ENCODE measurements around the gene PTGIS. TPM values are rescaled to one million over a fixed set of nuclear protein-coding genes. Genes with fewer than 3 reads are reported as not detected.

Gene PTGIS
- polyA plus RNA-seq, 4 donors = 30.8 to 42.9 (median 33.3) TPM

DNA sequence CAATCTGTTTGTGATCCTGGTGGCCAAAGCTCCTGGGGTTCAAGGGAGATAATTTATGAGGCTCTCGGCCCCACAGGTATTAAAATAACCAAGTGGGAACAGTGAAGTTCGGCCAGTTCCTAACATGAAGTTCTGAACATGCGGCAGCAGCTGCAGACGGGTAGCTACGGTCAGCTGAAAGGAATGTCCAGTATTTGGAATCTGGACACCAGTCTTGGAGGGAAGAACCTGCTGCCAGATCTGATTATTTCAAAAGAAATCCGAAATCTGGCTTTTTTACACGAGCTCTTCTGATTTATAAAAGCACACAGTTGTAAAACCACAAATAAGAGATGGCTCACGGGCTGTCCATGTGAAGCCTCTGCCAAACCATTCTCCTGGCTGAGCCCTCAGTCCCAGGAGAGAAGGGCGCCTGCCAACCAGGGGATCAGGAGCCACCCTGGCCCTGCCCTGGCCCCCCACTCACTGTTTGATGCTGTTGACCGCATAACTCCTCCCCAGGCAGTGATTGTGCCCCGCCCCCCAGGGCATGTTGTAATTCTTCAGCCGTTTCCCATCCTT, 57.3 kb downstream of the PTGIS start:
- DNase-seq (ENCODE audit: low read depth in 4 of 4, low spot score in 2 of 4) = no peak

DNA sequence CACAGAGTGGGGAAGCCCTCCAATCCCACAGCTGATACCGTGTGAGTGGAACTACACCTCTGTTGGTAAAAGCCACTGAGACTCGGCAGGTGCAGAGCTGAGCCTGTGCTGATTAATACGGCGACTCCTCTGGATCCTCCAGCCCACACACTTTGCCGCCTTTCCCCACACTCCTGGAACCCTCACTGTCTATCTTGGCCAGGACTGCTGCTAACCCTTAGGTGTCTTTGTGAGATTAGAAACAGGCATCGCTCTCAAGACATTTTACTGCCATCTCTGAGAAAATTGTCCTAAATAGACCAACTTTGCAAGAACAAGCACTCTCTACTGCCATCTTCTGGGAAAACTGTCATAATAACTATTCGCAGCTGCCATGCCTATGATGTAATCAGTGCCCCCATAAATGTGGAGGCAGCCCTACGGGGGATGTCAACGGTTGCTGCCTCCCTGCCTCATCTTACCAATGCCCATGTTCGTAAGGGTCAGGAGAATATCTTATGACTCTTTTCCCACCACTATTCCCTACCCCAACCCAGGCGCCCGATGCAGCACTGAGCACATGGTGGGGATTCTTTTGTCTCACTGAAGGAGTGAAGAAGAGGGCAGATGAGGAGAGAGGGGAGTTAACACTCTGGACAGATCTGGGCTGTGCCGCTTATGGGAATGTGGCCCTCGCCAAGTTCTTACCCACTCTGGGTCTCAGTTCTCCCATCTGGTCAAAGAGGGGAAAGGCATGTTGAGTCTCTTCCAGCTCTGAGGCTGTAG, 59.3 kb downstream of the PTGIS start:
- peak in 2 of 4 donors; percentile 2 to 37 for DNase-seq (ENCODE audit: low read depth in 4 of 4, low spot score in 2 of 4)

DNA sequence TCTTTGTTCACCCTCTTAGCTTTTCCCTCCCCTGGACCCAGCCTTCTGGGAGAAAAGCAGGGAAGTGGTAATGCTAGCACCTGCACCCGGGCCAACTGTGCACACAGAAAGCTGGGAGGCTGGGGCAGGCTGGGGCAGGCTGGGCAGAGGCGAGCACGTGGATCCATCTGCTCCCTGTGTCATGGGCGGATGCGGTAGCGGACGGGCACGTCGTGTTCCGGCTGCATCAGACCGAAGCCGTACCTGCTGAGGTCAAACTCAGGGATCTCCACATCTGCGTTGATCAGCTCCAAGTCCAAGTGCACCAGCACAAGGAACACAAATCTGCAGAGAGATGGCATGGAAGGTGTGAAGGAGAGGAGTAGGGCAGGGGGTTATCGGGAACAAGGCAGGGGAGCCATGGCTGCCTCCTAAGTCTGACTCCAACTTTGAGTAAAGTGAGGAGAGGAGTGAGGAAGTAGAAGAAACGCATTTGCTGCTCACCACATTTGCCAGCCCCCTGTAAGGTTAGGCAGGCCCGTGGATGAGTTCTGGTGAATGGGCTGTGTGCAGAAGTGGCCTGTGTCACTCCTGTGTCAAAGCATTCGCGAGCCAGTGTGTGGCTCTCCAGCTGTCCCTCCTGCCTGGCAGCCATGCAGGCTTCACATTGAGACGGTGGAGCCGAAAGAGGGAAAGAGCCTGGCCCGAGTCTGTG, 60.0 kb downstream of the PTGIS start:
- DNase-seq (ENCODE audit: low read depth in 4 of 4, low spot score in 2 of 4) = no peak

DNA sequence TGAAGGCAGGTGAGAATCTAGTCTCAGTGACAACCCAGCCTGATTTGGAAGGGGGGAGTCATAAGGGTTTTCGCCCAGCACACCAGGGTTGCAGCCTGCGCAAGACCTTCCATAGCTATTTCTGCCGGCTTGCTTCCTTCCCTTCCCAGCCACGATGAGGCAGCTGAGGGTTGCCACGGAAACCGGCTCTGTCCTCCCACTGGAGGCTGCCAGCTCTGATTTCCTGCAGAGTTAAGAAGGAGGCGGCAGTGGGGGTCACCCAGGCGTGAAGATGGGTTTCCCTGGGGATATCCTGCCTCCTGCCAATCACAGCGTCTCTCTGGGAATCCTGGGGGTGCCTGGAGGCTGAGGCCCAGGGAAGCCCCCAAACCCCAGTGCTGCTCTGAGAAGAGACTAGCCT, 62.4 kb downstream of the PTGIS start:
- DNase-seq (ENCODE audit: low read depth in 4 of 4, low spot score in 2 of 4) = peak; percentile 53 to 79 (median 61)

DNA sequence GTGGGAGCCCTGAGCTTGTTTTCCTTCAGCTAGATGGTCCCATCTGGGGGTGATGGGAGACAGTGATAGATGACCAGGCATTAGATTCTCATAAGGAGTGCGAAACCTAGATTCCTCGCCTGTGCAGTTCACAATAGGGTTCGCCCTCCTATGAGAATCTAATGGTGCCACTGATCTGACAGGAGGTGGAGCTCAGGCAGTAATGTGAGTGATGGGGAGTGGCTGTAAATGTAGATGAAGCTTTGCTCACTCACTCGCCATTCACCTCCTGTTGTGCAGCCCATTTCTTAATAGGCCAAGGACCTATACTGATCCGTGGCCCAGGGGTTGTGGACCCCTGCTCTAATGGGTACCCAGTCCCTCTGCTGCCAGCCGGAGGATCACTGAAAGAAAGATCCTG, 64.8 kb downstream of the PTGIS start:
- DNase-seq (ENCODE audit: low read depth in 4 of 4, low spot score in 2 of 4) = no peak

DNA sequence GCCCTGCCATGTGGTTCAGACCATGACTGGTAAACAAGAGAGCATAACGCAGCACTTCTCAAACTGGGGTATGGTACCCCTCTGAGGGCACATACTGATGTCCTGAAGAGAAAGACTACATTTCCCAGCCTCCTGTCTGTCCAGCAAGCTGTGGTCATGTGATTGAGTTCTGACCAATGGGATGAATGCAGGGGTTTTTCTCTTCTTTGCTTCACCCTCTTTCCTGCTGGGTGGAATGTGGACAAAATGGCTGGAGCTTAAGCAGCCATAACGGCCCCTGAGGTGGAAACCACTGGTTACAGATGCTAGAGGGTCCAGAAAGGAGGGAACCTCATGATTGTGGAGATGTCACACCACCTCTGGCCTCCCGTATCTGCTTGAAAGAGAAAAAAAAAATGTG, 66.0 kb downstream of the PTGIS start:
- DNase-seq (ENCODE audit: low read depth in 4 of 4, low spot score in 2 of 4) = no peak

DNA sequence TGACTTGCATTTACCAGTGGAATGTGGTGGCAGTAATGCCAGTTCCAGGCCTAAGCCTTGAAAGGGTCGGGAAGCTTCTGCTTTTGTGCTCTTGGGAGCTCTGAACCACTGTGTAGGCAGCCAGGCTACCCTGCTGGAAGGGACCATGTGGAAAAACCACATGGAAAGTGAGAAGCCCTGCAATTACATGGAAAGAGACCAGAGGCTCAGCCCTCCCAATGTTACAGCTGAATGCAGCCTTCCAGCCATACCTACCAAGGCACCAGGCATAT, 70.6 kb downstream of the PTGIS start:
- no peak for DNase-seq (ENCODE audit: low read depth in 4 of 4, low spot score in 2 of 4)

DNA sequence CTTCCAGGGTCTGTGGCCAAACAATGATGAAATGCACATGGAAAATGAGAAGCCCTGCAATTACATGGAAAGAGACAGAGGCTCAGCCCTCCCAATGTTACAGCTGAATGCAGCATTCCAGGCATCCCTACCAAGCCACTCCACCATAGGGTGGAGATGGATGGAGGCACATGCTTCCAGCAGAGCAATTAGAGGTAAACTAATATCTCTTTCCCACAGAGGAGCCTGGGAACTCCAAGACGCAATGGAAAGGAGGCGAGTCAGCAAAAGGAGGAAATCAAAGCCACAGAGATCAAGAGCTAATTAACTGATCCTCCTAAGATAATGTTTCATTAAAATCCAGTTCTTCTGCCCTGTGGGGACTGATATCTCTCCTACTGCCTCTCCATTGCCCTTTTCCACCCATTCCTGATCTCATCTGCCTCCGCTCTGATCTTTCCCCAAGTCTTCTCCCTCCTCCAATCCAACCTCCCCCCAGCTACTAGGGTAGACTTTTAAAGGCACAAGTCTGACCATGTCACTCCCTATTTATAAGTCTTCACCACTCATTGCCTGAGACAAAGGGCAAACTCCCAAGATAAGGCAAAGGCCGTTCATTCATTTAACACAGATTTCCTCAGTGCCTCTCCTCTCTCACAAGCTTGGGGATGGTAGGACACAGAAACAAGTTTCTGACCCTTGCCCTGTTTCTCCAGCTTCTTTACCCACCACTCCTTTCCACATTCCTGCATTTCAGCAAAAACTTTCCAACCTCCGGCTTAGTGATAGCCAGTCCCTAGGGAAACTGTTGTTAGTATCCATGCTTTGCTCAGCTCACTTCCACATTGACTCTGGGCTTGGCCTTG, 71.2 kb downstream of the PTGIS start:
- DNase-seq (ENCODE audit: low read depth in 4 of 4, low spot score in 2 of 4) = no peak

DNA sequence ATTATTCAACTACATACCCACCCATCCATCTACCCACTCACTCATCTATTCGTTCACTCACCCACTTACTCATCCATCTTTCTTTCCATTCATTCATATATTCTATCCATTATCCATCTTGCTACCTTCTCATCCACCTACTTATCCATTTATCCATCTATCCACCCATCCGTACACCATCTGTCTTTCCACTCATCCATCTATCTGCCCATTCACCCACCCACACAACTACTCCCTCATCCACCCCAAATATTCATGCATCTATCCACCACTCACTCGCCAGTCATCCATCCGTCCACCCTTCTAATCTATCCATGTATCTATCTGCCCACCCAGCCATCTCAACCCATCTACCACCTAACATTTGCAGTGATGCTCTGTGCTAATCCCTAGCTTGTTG, 71.9 kb downstream of the PTGIS start:
- no peak for DNase-seq (ENCODE audit: low read depth in 4 of 4, low spot score in 2 of 4)

DNA sequence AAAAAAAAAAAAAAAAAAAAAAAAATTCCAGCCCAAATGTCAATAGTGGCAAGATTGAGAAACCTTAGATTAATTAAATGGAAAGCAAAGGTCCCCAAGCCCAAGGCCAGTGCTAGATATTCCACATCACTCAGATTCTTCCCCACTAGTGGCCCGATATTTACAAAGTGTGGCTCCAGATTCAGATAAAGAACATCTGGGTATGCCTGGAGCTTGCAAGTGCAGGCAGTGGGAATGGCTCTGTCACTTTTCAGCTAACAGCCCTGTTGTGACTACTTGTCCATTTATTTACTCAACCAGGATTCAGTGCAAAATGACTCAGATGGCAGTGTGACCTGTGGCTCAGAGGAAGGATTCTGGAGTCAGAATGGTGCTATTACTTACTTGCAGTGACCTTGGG, 77.2 kb downstream of the PTGIS start:
- DNase-seq (ENCODE audit: low read depth in 4 of 4, low spot score in 2 of 4) = no peak

DNA sequence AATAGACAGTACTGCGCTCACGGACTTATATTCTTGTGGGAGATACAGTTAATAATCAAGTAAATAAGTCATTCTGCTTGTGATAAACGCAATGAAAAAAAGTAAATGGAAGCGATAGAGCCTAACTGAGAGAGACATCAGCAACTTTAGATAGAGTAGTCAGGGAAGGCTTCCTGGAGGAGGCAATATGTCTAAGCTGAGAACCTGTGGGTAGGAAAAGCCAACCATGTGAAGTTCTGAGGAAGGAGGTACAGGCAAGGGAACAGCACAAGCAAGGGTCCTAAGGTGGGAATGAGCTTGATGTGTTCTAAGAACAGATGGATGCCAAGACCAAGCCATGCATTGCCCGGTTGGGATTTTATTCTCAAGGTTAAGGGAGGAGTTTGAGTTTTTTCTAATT, 78.2 kb downstream of the PTGIS start:
- DNase-seq (ENCODE audit: low read depth in 4 of 4, low spot score in 2 of 4) = no peak

DNA sequence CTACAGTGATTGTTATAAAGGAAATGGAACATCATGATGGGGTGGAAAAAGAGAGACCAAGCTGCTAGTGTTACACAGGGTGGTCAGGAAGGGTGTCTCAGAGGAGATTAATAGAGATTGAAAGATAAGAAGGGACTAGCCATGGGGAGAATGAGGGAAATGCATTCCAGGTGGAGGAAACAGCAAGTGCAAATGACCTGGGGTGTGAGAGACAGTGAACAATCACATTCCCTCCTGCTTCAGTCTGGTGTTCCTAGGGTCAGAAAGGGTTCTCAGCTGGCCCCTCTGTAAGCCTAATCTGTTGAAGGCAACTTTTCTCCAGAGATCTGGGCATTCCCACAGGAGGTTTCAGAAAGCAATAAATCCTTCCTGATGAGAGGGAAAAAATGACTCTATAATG, 81.9 kb downstream of the PTGIS start:
- no peak for DNase-seq (ENCODE audit: low read depth in 4 of 4, low spot score in 2 of 4)

DNA sequence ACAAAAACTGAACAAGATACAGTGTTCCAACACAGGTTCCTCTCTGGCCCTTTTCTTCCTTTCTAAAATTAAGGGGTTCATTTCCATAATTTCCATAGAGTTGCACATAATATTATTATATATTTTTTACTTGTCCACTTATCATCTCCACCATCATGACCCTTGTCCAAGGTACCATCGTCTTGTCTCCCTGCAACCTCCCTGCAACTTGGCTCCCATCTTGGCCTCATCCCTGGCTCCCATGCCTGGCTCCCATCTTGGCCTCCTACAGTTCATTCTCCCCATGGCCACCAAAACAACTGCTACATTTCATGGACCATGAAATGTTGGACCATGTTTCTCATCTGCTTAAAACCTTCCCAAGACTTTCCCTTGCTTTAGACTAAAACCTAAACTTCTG, 82.4 kb downstream of the PTGIS start:
- no peak for DNase-seq (ENCODE audit: low read depth in 4 of 4, low spot score in 2 of 4)

DNA sequence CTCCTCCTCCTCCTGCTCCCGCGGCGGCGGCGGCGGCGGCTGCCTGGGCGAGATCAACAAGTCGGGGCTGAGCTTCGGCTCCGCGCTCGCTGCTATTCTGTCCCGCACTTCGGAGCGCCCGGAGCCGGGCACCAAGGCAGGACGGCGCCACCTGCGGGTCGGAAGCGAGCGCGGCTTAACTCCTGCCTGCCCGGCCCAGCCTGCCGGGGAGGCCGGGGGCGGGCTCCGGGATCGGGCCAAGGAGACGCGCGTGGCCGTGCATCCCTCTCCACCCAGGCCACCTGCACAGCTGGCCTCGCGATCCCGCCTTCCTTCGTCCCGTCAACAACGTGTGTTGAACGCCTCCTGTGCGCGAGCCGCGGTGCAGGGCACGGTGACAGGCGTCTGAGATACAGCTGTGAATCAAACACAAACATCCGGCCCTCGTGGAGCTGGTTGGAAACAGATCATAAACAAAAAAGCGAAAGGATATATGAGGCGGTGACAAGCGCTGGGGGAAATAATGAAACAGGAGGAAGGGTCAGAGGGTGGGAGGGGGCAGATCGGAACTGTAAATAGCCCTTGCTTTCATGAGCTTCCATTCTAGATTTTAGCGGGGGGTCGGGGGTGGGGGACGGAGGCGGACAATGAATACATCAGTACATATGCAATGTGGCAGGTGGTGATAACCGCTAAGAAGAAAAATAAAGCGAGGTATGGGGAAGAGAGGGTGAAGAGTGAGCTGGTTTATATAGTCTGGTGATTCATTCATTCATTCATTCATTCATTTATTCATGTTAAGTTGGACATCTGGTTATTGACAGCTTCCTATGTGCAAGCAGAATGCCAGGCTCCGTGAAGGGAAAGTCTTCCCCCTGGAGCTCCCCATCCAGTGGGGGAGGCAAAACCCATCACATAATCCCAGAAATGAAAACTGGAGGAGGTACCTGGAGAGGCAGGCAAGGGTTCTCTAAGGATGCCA, 83.5 kb downstream of the PTGIS start:
- peak; percentile 9 to 60 (median 56) for DNase-seq (ENCODE audit: low read depth in 4 of 4, low spot score in 2 of 4)

DNA sequence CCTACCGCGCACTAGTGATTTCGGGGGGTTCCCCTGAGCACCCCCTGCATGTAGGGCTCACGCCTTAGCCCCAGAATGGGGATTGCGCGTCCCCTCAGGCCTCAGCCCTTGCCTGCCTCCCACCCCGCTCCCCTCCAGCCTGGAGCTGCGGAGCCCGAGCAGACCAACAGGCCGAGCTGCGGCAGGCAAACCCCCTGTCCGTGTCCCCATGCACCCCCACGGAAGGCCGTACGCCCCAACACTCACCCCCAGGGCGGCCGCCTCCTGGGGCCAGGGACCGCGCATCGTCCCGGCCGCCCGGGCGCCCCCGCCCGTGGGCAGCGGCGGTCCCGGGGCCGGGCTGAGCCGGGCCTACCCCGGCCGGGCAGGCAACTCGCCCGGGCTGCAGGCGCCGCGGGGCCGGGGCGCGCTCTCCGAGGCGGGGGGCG, 84.2 kb downstream of the PTGIS start:
- no peak for DNase-seq (ENCODE audit: low read depth in 4 of 4, low spot score in 2 of 4)

DNA sequence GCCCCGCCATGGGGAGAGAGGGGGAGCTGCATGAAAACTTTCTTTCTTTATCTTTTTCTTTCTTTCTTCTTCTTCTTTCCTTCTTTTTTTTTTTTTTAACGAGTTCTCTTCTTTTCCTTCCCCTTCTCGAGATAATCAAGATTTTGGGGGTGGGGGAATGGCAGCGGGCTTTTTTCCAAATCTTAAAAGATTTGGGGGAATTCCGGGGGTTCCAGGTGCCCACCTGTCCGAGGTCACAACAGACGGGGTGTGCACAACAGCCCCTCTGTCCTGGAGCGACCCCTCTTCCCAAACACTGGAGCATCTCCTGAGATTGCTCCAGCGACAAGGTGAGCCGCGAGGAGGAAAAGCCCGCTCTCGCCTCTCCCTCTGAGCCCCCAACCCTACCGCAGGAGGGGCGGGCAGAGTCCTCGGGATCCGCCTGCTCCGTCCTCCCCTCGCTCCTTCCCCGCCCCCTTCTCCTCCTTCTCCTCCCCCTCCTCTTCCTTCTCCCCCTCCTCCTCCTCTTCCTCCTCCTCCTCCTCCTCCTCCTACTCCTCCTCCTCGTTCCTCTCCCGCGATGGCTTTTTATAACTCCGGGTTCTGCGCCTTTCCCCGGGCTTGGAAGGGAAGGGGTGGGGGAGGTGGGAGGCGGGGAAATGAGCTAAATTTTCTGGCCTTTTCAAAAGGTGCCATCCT, 84.8 kb downstream of the PTGIS start:
- DNase-seq (ENCODE audit: low read depth in 4 of 4, low spot score in 2 of 4) = peak in 1 of 4 donors; percentile 6

DNA sequence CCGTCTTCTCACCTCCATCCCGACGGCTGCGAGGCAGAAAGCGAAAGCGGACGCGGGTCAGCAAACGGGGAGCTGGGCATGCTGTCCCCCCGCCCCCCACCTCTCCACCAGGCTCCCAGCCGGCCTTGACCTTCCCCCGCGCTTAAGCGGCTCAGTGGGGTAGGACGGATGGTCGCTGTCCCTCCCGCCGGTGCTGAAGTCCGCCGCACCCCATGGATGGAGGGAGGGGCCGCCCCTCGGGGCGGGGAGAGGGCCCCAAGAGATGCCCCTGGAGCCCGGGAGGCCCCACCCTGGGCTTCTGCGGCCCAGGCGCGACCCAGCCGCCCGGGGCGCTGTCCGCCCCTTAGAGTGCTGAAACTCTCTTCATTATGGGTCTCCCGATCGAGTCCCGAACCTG, 85.3 kb downstream of the PTGIS start, which contains the start of gene KCNB1:
Gene KCNB1, minus strand, starts transcription at position 48 of the 397 bp plus-strand sequence. CDS start 188 bp downstream, outside the sequence.
- DNase-seq (ENCODE audit: low read depth in 4 of 4, low spot score in 2 of 4) = peak; percentile 47 to 73 (median 70)

DNA sequence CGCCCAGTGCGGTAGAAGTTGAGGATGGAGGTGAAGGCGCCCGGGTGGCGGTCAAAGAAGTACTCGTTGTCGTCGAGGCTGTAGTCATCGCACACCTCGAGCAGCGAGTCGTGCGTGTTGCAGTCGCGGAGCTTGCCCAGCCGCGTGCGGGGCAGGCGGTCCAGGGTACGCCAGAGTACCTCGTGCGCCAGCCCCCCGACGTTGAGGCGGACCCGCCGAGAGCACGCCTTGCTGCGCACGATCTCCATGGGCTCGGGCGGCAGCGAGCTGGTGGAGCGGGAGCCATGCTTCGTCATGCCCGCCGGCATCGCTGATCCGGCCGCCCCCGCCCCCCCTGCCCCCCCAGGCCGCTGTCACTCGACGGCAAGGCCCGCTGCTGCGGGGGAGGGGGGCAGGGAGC, 85.8 kb downstream of the PTGIS start:
- no peak for DNase-seq (ENCODE audit: low read depth in 4 of 4, low spot score in 2 of 4)

DNA sequence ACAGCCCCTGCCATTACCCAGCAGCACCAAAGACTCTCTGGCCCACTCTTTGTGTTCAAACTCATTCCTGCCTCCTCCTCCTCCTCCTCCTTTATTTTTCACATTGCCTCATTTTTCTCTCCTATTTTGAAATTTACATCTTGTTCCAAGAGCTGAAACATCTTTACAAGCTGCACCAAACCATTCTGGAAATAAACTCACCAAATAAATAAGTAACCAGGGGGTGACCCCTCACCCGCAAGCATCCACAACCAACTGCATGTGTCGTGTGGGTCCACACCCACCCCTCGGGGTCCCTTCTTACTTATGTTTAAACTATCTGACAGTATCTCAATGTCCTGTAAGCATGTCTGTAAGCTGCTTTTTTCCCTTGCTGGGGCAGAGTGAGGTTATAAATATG, 86.8 kb downstream of the PTGIS start:
- no peak for DNase-seq (ENCODE audit: low read depth in 4 of 4, low spot score in 2 of 4)
